ENCODE measurements around the gene NLN. TPM values are rescaled to one million over a fixed set of nuclear protein-coding genes. Genes with fewer than 3 reads are reported as not detected.
"Not testable (repeated sequence)": the region's sequence is repeated elsewhere in the genome, so short reads cannot be mapped to it uniquely, and the experiment has no call there.

Gene NLN
- total RNA-seq, 4 donors from 2014 or later: 20.4 to 29.9 (median 27.9) TPM

- intact Hi-C loops (cut with DNase I; ENCODE audit: low total_unique reads): no loop called here
- Histone ChIP-seq H3K27ac (no peak overlapping the region), H3K36me3 (no peaks in the 10 kb centered on the region), H3K4me1 (no peaks in the 10 kb centered on the region), H3K27me3 (no peaks in the 10 kb centered on the region), H3K9me3 (no peaks in the 10 kb centered on the region), H3K4me3 (no peak overlapping the region)
- no peak for ATAC-seq
- in situ Hi-C loops (cut with MboI; ENCODE audit: low sequenced_read_pairs in 4 of 4): no loop called here
- TF ChIP-seq POLR2A (IDR thresholded peaks at IDR 0.05): no peak
- TF ChIP-seq CTCF (IDR thresholded peaks at IDR 0.05 in 4 of 5, conservative IDR thresholded peaks at IDR 0.05 in 1 of 5): no peak
- DNase-seq: no peak
Measured at GRCh38 chr5:65802820-65803219, 80.8 kb downstream of the NLN start.

- DNase-seq: no peak
- Histone ChIP-seq H3K9me3 (no peaks in the 10 kb centered on the region), H3K4me1 (no peaks in the 10 kb centered on the region), H3K27ac (no peak overlapping the region), H3K36me3 (no peaks in the 10 kb centered on the region), H3K27me3 (no peaks in the 10 kb centered on the region), H3K4me3 (no peak overlapping the region)
- TF ChIP-seq CTCF (IDR thresholded peaks at IDR 0.05 in 4 of 5, conservative IDR thresholded peaks at IDR 0.05 in 1 of 5) (no peak), POLR2A (IDR thresholded peaks at IDR 0.05) (no peak)
- no peak for ATAC-seq
- intact Hi-C loops (cut with DNase I; ENCODE audit: low total_unique reads) (no loop called here), in situ Hi-C loops (cut with MboI; ENCODE audit: low sequenced_read_pairs in 4 of 4) (no loop called here)
Measured at GRCh38 chr5:65803699-65804391, 81.8 kb downstream of the NLN start.

GRCh38 chr5:65805089-65805488, 83.1 kb downstream of the NLN start:
- DNase-seq (no peak), ATAC-seq (no peak)
- H3K4me1 ChIP-seq: no peaks in the 10 kb centered on the region
- peaks cover 0 to 8% of the 10 kb centered on the region in 2 donors for H3K36me3 ChIP-seq
- no peak overlapping the region for H3K27ac ChIP-seq
- intact Hi-C loops (cut with DNase I; ENCODE audit: low total_unique reads): no loop called here
- H3K27me3 ChIP-seq: no peaks in the 10 kb centered on the region
- no peak overlapping the region for H3K4me3 ChIP-seq
- no peaks in the 10 kb centered on the region for H3K9me3 ChIP-seq
- TF ChIP-seq POLR2A (IDR thresholded peaks at IDR 0.05) (no peak), CTCF (IDR thresholded peaks at IDR 0.05 in 4 of 5, conservative IDR thresholded peaks at IDR 0.05 in 1 of 5) (no peak)
- in situ Hi-C loops (cut with MboI; ENCODE audit: low sequenced_read_pairs in 4 of 4): no loop called here

GRCh38 chr5:65807494-65807893, 85.5 kb downstream of the NLN start:
- H3K4me1 ChIP-seq; H3K27me3 ChIP-seq; H3K27ac ChIP-seq; intact Hi-C loops (cut with DNase I; ENCODE audit: low total_unique reads); DNase-seq; H3K4me3 ChIP-seq; ATAC-seq; H3K9me3 ChIP-seq; in situ Hi-C loops (cut with MboI; ENCODE audit: low sequenced_read_pairs in 4 of 4): not testable (repeated sequence)
- H3K36me3 ChIP-seq: peaks cover 0 to 21% of the 10 kb centered on the region in 2 donors

- in situ Hi-C loops (cut with MboI; ENCODE audit: low sequenced_read_pairs in 4 of 4) (no loop called here), intact Hi-C loops (cut with DNase I; ENCODE audit: low total_unique reads) (no loop called here)
- Histone ChIP-seq H3K27me3 (no peaks in the 10 kb centered on the region), H3K9me3 (no peaks in the 10 kb centered on the region), H3K36me3 (peaks cover 0 to 29% of the 10 kb centered on the region in 2 donors), H3K27ac (no peak overlapping the region), H3K4me1 (no peaks in the 10 kb centered on the region), H3K4me3 (no peak overlapping the region)
- TF ChIP-seq CTCF (IDR thresholded peaks at IDR 0.05 in 4 of 5, conservative IDR thresholded peaks at IDR 0.05 in 1 of 5): no peak
- DNase-seq (no peak), ATAC-seq (no peak)
Measured at GRCh38 chr5:65808251-65808741, 86.3 kb downstream of the NLN start.

All from gastrocnemius medialis (tissue), 4 donors.